H9 (cell line): ENCODE measurements around the gene PDCD4. TPM values are rescaled to one million over a fixed set of nuclear protein-coding genes. Genes with fewer than 3 reads are reported as not detected.

ENCODE experiments used
- DNase-seq: peaks from one replicate; pipeline ENCODE4 v3.0.0-alpha.2; 2017
- H2AFZ ChIP-seq: one replicate; pipeline ENCODE4 v1.6.1; 2013; ENCODE audit warnings: mild to moderate bottlenecking, low read length, control low read depth, moderate library complexity
- H2AK5ac ChIP-seq: 2 replicates; pipeline ENCODE4 v1.6.1; 2013; ENCODE audit warnings: low read length, control low read depth, mixed read lengths; ENCODE audit not compliant: insufficient read length
- H2BK120ac ChIP-seq: one replicate; pipeline ENCODE4 v1.6.1; 2013; ENCODE audit warnings: low read depth, mild to moderate bottlenecking, low read length, control low read depth, inconsistent platforms; ENCODE audit not compliant: poor library complexity, severe bottlenecking
- H2BK12ac ChIP-seq: 2 replicates; pipeline ENCODE4 v1.6.1; 2013; ENCODE audit warnings: low read length, control low read depth, mixed read lengths, low read depth; ENCODE audit not compliant: insufficient read length
- H2BK15ac ChIP-seq: 2 replicates; pipeline ENCODE4 v1.6.1; 2013; ENCODE audit warnings: low read depth, low read length, control low read depth
- H2BK20ac ChIP-seq: one replicate; pipeline ENCODE4 v1.6.1; 2013; ENCODE audit warnings: low read depth, mild to moderate bottlenecking, low read length, control low read depth, inconsistent platforms; ENCODE audit not compliant: poor library complexity, severe bottlenecking
- H2BK5ac ChIP-seq: 2 replicates; pipeline ENCODE4 v1.6.1; 2013; ENCODE audit warnings: low read length, control low read depth, mixed read lengths; ENCODE audit not compliant: insufficient read length
- H3K14ac ChIP-seq: 2 replicates; pipeline ENCODE4 v1.6.1; 2013; ENCODE audit warnings: low read length, control low read depth; ENCODE audit not compliant: insufficient read depth
- H3K18ac ChIP-seq: 2 replicates; pipeline ENCODE4 v1.6.1; 2013; ENCODE audit warnings: low read depth, mild to moderate bottlenecking, mixed read lengths, low read length, control low read depth; ENCODE audit not compliant: insufficient read length
- H3K23ac ChIP-seq: 2 replicates; pipeline ENCODE4 v1.6.1; 2013; ENCODE audit warnings: low read length, control low read depth, mixed read lengths, low read depth; ENCODE audit not compliant: insufficient read length
- H3K23me2 ChIP-seq: 2 replicates; pipeline ENCODE4 v1.6.1; 2013; ENCODE audit warnings: low read depth, mild to moderate bottlenecking, mixed read lengths, low read length, control low read depth; ENCODE audit not compliant: insufficient read length, poor library complexity, severe bottlenecking
- H3K27ac ChIP-seq: 2 replicates; pipeline ENCODE4 v1.5.1; 2013; ENCODE audit warnings: low read length, control low read depth, mixed read lengths, low read depth; ENCODE audit not compliant: insufficient read length
- H3K27me3 ChIP-seq: 2 replicates; pipeline ENCODE4 v1.6.1; 2013; ENCODE audit warnings: low read length, control low read depth, inconsistent platforms; ENCODE audit not compliant: insufficient read depth
- H3K4ac ChIP-seq: 2 replicates; pipeline ENCODE4 v1.6.1; 2013; ENCODE audit warnings: low read depth, mild to moderate bottlenecking, control low read depth, inconsistent platforms, low read length, moderate library complexity
- H3K4me1 ChIP-seq: 2 replicates; pipeline ENCODE4 v1.6.1; 2013; ENCODE audit warnings: low read length, control low read depth, inconsistent platforms; ENCODE audit not compliant: insufficient read depth
- H3K4me2 ChIP-seq: 2 replicates; pipeline ENCODE4 v1.6.1; 2013; ENCODE audit warnings: low read length, control low read depth, mixed read lengths; ENCODE audit not compliant: insufficient read length, insufficient read depth
- H3K56ac ChIP-seq: 2 replicates; pipeline ENCODE4 v1.6.1; 2013; ENCODE audit warnings: low read depth, mild to moderate bottlenecking, mixed read lengths, low read length, control low read depth; ENCODE audit not compliant: insufficient read length
- H3K79me1 ChIP-seq: 2 replicates; pipeline ENCODE4 v1.6.1; 2013; ENCODE audit warnings: low read depth, mild to moderate bottlenecking, moderate library complexity, low read length, control low read depth, inconsistent platforms; ENCODE audit not compliant: insufficient read depth, poor library complexity, severe bottlenecking
- H3K79me2 ChIP-seq: 2 replicates; pipeline ENCODE4 v1.6.1; 2013; ENCODE audit warnings: low read length, control low read depth, inconsistent platforms; ENCODE audit not compliant: insufficient read depth
- H3K9ac ChIP-seq: 2 replicates; pipeline ENCODE4 v1.6.1; 2013; ENCODE audit warnings: low read length, control low read depth, mixed read lengths; ENCODE audit not compliant: insufficient read length; ENCODE audit errors: extremely low read depth
- H3K9me3 ChIP-seq: one replicate; pipeline ENCODE4 v1.6.1; 2013; ENCODE audit warnings: low read depth, low read length, inconsistent platforms; ENCODE audit not compliant: control insufficient read depth
- H3T11ph ChIP-seq: one replicate; pipeline ENCODE4 v1.6.1; 2013; ENCODE audit warnings: mild to moderate bottlenecking, low read length, control low read depth, inconsistent platforms
- H4K20me1 ChIP-seq: one replicate; pipeline ENCODE4 v1.6.1; 2013; ENCODE audit not compliant: control insufficient read depth, insufficient read length, insufficient read depth
- H4K5ac ChIP-seq: 2 replicates; pipeline ENCODE4 v1.6.1; 2013; ENCODE audit warnings: low read depth, mild to moderate bottlenecking, mixed read lengths, low read length, control low read depth; ENCODE audit not compliant: insufficient read length
- H4K8ac ChIP-seq: replicated peaks from 2 replicates; pipeline ENCODE4 v1.6.1; 2013; ENCODE audit warnings: low read length, control low read depth, mixed read lengths, low read depth; ENCODE audit not compliant: insufficient read length
- H4K91ac ChIP-seq: 2 replicates; pipeline ENCODE4 v1.6.1; 2013; ENCODE audit warnings: low read depth, mild to moderate bottlenecking, moderate library complexity, mixed read lengths, low read length, control low read depth; ENCODE audit not compliant: insufficient read length
- H3K27ac Mint-ChIP-seq, 3 experiments: 2 replicates in 2 of 3; 3 replicates in 1 of 3; pipeline ENCODE4 v1.8.0; 2020 to 2021; ENCODE audit warnings: mixed read lengths in 3 of 3, mild to moderate bottlenecking in 1 of 3, moderate library complexity in 1 of 3
- H3K27me3 Mint-ChIP-seq: 2 replicates; pipeline ENCODE4 v1.8.0; 2021; ENCODE audit warnings: low read depth, mild to moderate bottlenecking, moderate library complexity, mixed read lengths
- H3K36me3 Mint-ChIP-seq, 3 experiments: 2 replicates in 2 of 3; 3 replicates in 1 of 3; pipeline ENCODE4 v1.8.0; 2020 to 2021; ENCODE audit warnings: low read depth in 3 of 3, mixed read lengths in 3 of 3; ENCODE audit not compliant: insufficient read depth in 1 of 3
- H3K4me1 Mint-ChIP-seq, 2 experiments: 2 replicates each; pipeline ENCODE4 v1.8.0; 2020; ENCODE audit warnings: mixed read lengths in 2 of 2
- H3K4me3 Mint-ChIP-seq, 2 experiments: 2 replicates in 1 of 2; 3 replicates in 1 of 2; pipeline ENCODE4 v1.8.0; 2020 to 2021; ENCODE audit warnings: mild to moderate bottlenecking in 2 of 2, mixed read lengths in 2 of 2, moderate library complexity in 1 of 2
- H3K9me3 Mint-ChIP-seq, 2 experiments: 2 replicates in 1 of 2; 3 replicates in 1 of 2; pipeline ENCODE4 v1.8.0; 2020; ENCODE audit warnings: mild to moderate bottlenecking in 2 of 2, mixed read lengths in 2 of 2, moderate library complexity in 1 of 2
- WGBS: extraction: QIAGEN DNeasy Blood & Tissue Kit; methylation state at CpG from one replicate; pipeline ENCODE4 v1.1.7; 2013; ENCODE audit warnings: missing lambda C conversion rate, low lambda C conversion rate, mixed read lengths; ENCODE audit not compliant: insufficient read length; ENCODE audit errors: extremely low coverage; 5-methylcytosine and 5-hydroxymethylcytosine counted together
- total RNA-seq: library from RNA; stranded (reverse); gene quantifications from 2 replicates; pipeline ENCODE4 v1.2.1, GENCODE V29; 2021
- TF ChIP-seq, protein P1 (sequence below): fragments of 200-600 bp; sonication (generic); conservative IDR thresholded peaks from 3 replicates; pipeline ENCODE4 v1.8.0; 2021; ENCODE audit warnings: antibody characterized with exemption, mild to moderate bottlenecking

The PDCD4 gene
- total RNA-seq, 1 experiment from 2014 or later: 29.3 TPM

DNA sequence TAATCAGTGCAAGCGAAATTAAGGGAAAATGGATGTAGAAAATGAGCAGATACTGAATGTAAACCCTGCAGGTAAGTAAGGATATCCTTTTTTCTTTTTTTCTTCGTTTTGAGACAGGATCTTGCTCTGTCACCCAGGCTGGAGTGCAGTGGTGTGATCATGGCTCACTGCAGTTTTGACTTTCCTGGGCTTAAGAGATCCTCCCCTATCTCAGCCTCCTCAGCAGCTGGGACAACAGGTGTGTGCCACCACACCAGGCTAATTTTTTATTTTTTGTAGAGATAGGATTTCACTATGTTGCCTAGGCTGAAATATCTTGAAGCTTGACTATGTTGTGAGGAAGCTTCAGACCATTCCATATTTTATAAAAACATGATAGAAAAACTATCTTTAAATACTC is 4.3 kb downstream of the PDCD4 start:
- peaks cover 11 to 12% of the 10 kb centered on the region in 2 experiments for H3K4me1 Mint-ChIP-seq
- TF ChIP-seq, protein P1, sequence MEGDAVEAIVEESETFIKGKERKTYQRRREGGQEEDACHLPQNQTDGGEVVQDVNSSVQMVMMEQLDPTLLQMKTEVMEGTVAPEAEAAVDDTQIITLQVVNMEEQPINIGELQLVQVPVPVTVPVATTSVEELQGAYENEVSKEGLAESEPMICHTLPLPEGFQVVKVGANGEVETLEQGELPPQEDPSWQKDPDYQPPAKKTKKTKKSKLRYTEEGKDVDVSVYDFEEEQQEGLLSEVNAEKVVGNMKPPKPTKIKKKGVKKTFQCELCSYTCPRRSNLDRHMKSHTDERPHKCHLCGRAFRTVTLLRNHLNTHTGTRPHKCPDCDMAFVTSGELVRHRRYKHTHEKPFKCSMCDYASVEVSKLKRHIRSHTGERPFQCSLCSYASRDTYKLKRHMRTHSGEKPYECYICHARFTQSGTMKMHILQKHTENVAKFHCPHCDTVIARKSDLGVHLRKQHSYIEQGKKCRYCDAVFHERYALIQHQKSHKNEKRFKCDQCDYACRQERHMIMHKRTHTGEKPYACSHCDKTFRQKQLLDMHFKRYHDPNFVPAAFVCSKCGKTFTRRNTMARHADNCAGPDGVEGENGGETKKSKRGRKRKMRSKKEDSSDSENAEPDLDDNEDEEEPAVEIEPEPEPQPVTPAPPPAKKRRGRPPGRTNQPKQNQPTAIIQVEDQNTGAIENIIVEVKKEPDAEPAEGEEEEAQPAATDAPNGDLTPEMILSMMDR: no peak

More for the DNA sequence above, 4.3 kb downstream of the PDCD4 start:
- Histone ChIP-seq H3K23me2 (peaks cover 11% of the 10 kb centered on the region), H3K18ac (no peak overlapping the region), H3K4ac (no peak overlapping the region), H3K79me1 (no peaks in the 10 kb centered on the region), H2BK120ac (no peak overlapping the region), H2BK15ac (no peak overlapping the region), H3T11ph (no peak overlapping the region), H2BK12ac (no peak overlapping the region), H3K23ac (no peak overlapping the region), H4K20me1 (no peaks in the 10 kb centered on the region), H2AFZ (no peak overlapping the region), H3K27ac (no peak overlapping the region), H2AK5ac (no peak overlapping the region), H3K4me1 (no peaks in the 10 kb centered on the region), H3K14ac (no peak overlapping the region), H3K4me2 (no peak overlapping the region), H3K9me3 (no peaks in the 10 kb centered on the region), H4K8ac (no peak overlapping the region), H3K56ac (no peak overlapping the region), H4K91ac (no peak overlapping the region), H2BK5ac (no peak overlapping the region), H2BK20ac (no peak overlapping the region), H4K5ac (no peak overlapping the region), H3K9ac (no peak overlapping the region), H3K27me3 (no peaks in the 10 kb centered on the region), H3K79me2 (no peaks in the 10 kb centered on the region)
- no peak for DNase-seq
- H3K36me3 Mint-ChIP-seq: peaks cover 0 to 8% (median 0%) of the 10 kb centered on the region in 3 experiments; a peak in 2 of 7 replicates
- no CpG with 5 or more reads among the region's 2 CpGs for WGBS
- H3K9me3 Mint-ChIP-seq: no peaks in the 10 kb centered on the region; a peak in 1 of 5 replicates
- H3K27ac Mint-ChIP-seq: no peak overlapping the region
- H3K4me3 Mint-ChIP-seq: no peak overlapping the region
- H3K27me3 Mint-ChIP-seq: no peaks in the 10 kb centered on the region
